GM20431 (cell line): ENCODE data around the gene MCRIP1.
"Not testable (repeated sequence)": the region's sequence is repeated elsewhere in the genome, so short reads cannot be mapped to it uniquely, and the experiment has no call there.

Experiments used
- in situ Hi-C: fragments of 300-500 bp; cut with MseI, MboI; formaldehyde crosslinking; loops from one replicate; pipeline ENCODE4 v1.15.0; 2020; ENCODE audit warnings: low sequenced_read_pairs; ENCODE audit not compliant: unreplicated experiment

MCRIP1 gene

GRCh38 chr17:81842725-81843504 lies 9.8 kb upstream of the MCRIP1 start:
- in situ Hi-C loops, result no loop called here

- in situ Hi-C loops, result no loop called here
These were observed 9.3 kb upstream of the MCRIP1 start for GRCh38 chr17:81842378-81842724.

- in situ Hi-C loops, result no loop called here
These were observed 8.8 kb upstream of the MCRIP1 start for GRCh38 chr17:81841866-81842265.

GRCh38 chr17:81840826-81841778 lies 8.0 kb upstream of the MCRIP1 start:
- in situ Hi-C loops, result no loop called here

GRCh38 chr17:81840059-81840458 lies 7.0 kb upstream of the MCRIP1 start:
- in situ Hi-C loops, result not testable (repeated sequence)

- in situ Hi-C loops, result no loop called here
These were observed 6.2 kb upstream of the MCRIP1 start for GRCh38 chr17:81839301-81839700.

- in situ Hi-C loops, result no loop called here
These were observed 5.7 kb upstream of the MCRIP1 start for GRCh38 chr17:81838753-81839255.

GRCh38 chr17:81837641-81838040 lies 4.5 kb upstream of the MCRIP1 start:
- in situ Hi-C loops, result no loop called here

- in situ Hi-C loops, result no loop called here
These were observed 1.8 kb upstream of the MCRIP1 start, which contains the start of gene PPP1R27 for GRCh38 chr17:81834831-81835267. Gene PPP1R27, minus strand, starts transcription at chr17:81835050. Its CDS starts 97 bp downstream, at chr17:81834953.

- in situ Hi-C loops, result no loop called here
These were observed 1.1 kb upstream of the MCRIP1 start for GRCh38 chr17:81833921-81834830.

- in situ Hi-C loops, result no loop called here
These were observed 407 bp downstream of the MCRIP1 start for GRCh38 chr17:81832608-81833159.

GRCh38 chr17:81831957-81832607 lies 1.0 kb downstream of the MCRIP1 start:
- in situ Hi-C loops, result no loop called here

- in situ Hi-C loops, result no loop called here
These were observed 1.5 kb downstream of the MCRIP1 start for GRCh38 chr17:81831563-81831956.

GRCh38 chr17:81829858-81830257 lies 3.2 kb downstream of the MCRIP1 start:
- in situ Hi-C loops, result no loop called here

- in situ Hi-C loops, result no loop called here
These were observed 4.4 kb downstream of the MCRIP1 start for GRCh38 chr17:81828656-81829055.

GRCh38 chr17:81825841-81826466 lies 7.1 kb downstream of the MCRIP1 start:
- in situ Hi-C loops, result no loop called here

- in situ Hi-C loops, result no loop called here
These were observed 8.5 kb downstream of the MCRIP1 start for GRCh38 chr17:81824595-81824994.

- in situ Hi-C loops, result no loop called here
These were observed 9.1 kb downstream of the MCRIP1 start for GRCh38 chr17:81823820-81824550.
